HG02840 (cell line): ENCODE data around the gene GPR3.

Experiments used
- ATAC-seq: cut with Tn5 transposase; IDR thresholded peaks from one replicate; pipeline ENCODE4 v1.9.1; 2021; ENCODE audit warnings: mild to moderate bottlenecking, moderate library complexity, moderate number of reproducible peaks; ENCODE audit not compliant: unreplicated experiment, low FRiP score

The GPR3 gene

DNA sequence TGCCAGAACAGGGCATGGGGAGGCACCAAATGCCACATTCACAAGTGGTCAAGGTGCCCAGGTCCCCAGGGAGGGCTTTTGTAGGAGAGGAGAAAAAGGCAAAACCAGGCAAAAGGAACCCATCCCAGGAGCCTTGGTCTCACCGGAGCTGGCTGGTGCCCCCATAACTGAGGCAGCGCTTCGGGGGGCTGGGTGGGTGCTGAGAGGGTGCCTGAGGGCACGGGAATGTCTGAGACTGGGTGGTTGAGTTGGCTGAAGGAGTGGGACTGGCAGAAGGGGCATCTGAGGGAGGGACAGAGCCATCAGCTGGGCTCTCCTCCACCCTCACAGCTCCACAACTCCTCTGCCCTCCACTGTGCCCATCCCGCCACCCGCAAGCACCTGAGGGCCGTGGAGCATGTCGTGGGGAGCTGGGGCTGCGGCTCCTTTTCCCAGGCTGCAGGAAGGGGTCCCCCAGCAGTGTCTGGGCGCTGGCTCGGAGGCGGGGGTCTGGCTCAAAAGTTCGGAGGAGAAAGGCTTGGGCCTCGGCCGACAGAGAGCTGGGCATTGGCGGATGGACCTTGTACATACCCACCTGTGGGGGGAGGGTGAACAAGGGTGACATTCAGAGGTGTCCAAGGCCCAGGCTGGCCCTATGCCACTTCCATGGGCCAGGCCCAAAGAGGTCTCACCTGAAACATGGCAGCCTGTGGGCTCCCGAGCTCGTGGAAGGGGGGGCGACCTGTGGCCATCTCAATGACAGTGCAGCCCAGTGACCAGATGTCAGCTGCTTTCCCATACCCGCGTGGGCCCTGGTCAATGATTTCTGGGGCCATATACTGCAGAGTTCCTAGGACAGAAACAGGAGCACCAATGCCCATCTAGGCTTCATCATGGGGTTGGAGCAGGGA is 34.1 kb upstream of the GPR3 start:
- no peak for ATAC-seq

DNA sequence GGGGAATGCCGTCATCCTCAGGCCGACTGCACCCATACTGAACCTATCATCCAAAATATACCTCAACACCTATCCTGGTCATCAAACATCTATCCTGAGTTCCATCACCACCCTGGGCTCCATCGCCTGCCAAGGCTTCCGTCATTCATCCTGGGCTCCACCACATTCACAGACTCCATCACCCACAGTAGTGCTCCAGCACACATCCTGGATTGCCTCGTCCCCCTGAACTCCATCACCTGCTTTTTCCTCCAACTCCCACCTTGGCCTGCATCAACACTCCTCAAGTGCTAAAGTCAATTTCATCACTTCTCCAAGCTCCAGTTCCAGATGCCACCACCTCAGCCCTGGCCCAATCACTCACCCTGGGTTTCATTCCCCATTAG is 33.5 kb upstream of the GPR3 start:
- ATAC-seq = no peak

DNA sequence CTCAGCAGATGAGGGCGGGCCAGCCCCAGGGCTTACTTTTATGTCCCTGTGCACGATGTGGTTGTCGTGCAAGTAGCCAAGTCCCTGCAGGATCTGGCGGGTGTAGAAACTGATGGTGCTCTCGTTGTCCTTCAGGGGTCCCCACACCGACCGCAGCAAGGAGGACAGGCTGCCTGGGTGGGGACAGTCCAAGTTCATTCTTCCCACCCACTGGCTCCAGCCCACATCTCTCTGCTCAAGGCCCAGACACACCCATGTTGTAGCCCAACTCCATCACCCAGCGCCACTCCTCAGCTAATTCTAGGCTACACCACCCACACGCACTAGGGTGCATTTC is 32.6 kb upstream of the GPR3 start:
- ATAC-seq = no peak

DNA sequence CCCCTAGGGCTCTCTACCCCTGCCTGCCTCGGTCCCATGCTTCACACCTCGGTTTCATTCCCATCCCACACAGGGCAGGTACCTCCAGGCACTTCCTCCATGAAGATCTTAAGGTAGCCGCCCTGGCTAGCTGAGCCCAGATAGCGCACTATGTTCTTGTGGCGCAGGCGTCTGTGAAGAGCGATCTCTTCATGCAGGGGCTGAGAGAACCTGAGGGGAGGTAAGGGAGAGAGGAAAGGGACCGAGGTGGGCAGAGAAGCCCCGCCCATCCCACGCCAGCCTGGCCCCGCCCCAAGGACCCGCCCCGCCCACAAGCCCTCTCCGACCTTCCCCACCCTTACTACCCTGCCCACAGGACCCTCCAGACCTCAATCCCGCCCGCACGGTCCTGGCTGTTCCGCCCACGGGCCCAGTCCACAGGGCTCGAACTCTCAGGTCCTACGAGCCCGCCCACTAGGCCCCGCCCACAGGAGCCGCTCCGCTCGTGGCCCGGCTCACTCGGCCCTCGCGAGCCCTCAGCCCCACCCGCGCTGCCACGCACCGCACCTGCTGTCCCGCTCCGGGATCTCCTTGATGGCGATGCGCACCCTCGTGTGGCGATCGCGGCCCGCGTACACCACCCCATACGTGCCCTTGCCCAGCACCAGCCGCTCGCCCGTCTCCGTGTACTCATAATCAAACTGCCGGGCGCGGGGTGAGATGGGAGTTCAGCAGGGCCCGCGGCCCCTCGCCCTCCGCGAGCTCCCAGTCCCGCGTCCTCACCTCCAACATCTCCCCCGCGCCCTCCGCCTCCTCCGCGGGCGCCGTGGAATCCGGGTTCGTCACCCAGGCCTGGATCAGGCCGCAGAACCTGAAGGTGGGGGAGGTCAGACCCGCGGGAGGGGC is 32.0 kb upstream of the GPR3 start:
- no peak for ATAC-seq

DNA sequence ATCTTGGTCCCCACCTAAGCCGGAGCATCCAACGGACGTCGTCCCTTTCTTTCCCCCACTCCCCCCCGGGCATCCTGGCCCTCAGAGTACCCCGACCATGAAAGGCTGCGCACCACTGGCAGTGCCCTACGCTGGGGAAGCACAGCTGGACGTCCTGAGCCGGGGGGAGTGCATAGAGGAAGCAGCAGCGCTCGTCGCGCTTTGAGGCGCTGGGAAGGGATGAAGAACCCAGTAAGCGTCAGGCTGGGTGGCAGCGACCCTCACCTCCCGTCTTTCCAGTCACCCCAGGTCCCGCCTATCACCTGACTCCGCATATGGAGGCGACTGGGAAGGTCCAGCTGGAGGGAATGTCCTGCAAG is 31.4 kb upstream of the GPR3 start:
- no peak for ATAC-seq

DNA sequence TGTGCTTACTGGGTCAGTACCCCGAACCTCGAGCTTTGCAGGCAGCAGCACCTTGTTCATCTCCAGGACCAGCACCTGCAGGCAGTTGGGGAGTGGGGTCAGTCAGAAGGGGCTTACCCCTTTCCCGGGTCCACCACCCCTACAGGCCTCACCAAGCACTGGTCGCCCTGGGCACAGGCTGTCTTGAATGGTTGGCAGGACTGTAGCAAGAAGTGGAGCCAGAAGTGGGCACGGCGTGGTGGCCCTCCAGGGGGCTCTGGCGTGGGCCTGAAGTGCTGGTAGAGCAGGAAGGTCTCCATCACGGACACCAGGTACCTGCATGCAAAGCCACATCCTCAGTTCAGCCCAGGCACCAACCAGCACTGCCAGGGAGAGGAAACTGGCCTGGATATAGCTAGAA is 30.9 kb upstream of the GPR3 start:
- no peak for ATAC-seq

DNA sequence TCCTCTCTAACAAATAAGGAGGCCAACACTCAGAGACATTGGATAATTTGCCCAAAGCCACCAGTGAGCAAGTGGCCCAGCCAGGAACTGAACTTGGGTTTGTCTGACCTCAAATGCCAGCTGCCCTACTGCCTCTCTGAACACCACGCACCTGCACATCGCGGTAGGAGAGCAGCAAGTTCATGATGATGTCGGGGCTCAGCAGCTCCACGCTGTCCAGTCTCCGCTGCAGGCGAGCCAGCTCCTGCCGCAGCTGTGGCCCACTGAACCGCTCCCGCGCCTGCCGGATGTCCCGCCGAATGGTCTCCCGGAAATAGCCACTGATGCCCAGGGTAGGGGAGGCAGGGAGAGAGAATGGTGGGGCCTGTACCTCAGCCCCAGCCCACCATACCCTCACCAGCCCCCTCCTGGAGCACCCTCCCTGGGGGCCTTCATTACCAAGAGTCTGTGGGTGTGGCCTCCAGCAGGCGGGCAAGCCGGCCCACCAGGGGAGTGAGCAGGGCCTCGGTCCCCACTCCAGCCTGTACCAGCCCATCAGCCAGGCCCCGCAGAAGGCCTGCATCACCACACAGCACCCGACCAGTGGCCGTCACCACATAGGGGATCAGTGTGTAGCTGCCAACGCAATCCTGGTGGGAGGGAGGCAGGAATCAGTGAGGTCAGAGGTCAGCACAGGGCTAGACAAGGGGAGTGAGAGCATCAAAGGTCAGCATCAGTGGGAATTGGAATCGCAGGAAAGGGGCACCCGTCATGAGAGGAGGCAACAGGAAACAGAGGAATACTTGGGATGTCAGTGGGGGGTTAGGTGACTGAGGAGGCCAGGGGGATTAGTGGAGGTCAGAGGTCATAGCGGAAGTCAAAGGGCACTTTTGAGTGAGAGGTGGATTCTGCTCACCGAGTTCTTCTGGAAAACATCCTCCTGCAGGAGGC is 28.4 kb upstream of the GPR3 start:
- ATAC-seq = no peak

DNA sequence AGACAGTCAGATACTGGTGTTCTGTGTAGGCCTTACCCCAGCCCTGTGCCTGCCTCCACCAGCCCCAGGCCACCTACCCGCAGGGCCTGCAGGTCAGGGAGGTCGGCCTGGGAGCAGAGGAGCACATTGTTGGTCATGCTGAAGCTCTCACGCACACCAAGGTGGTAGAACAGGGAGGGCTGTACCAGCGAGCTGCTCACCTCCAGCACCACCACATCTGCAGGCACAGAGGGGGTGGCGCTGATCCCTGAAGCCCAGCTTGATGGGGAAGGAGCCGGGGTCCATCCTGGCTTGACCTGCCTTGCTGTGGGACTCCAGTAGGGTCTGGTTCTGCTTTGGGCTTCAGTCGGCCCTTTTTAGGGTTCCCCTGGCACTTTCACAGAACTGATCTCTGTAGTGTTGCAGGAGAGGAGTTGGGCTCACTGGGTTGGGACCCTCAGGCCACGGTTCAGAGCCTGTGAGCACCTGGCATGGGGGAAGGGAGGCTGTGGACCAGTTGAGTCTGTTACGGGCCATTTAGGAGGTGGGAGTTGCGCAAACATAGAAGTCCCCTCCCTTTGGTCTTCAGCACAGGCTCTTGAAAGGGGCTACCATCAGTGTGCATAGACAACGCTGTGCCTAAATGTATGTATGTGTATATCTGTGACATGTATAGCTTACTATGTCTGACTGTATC is 27.6 kb upstream of the GPR3 start:
- ATAC-seq = no peak

DNA sequence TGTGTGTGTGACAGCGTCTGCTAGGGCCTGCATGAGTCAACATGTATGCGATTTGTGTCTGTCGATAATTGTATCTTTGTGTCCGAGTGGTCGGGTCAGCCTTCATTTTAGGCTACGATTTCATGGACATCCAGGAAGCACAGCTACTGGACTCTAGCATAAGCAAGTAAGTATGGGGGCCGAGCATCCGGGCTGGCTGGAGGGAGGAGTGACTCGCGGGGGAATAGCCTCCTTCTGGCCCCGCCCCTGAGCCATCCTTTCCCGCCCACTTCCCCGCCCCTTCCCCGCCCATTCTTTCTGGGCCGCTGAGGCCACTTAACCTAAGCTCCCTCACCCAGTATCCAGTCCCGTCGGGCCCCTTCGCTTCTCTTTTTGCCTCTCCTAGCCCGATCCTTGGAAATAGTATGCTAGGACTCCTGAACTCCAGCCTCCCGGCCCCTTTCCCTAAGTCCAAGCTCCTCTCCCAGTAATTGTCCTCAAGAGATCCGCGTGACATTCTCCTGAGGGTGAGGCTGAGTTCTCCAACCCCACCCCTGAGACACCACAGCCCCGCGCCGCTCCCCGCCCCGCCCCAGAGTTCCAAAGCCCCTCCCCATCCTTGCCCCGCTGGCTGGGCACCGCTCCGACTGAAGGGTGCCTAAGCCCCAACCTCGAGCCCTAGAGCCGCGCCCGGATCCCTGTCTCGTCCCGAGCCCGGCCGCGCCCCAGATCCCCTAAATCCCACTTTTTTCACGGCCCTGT is 26.9 kb upstream of the GPR3 start:
- ATAC-seq = no peak

DNA sequence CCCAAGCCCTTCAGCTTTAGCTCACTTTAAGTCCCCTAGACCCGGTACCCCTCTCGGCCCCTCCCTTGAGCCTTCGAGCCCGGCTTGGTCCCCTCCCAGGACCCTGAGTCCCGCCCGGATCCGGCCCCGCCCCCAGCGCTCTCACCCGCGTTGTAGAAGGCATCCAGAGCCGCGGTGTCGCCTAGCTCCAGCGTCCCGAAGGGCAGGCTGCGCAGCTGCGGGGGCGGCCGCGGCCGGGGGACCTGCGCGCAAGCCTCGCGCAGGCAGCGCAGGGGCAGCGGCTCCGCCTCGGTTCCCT is 26.4 kb upstream of the GPR3 start:
- no peak for ATAC-seq

DNA sequence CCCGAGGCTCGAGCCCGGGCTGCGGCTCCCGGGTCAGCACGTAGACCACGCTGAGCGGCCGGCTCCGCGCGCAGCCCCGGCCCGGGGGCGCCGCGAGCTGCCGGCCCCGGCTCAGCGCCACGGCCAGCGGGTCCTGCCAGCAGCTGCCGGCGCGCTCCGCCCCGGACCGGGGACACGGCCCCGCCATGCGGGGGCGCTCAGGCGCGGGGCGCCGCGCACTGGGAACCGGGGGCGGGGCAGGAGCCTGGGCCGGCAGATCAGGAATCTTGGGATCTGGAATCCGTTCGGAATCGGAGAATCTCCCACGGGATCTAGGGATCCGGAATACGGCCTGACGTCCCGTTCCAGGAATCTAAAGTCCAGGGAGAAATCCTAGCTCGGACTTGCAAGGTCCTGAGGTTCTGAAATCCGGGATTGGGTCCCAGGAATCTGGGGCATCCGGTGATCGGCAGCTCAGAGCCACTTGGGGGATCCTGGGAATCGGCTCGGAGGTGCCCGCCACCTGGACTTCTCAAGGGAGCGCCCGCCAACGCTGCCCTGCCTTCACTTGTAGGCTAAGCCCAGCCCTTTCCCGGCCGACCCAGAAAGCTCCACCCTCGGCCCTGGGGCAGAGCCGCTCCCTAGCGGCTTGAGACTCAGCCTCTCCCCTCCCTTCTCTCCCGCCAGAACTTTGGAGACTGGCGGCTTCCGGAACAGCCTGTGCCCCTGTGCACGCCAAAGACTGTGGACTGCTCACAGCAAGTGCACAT is 25.8 kb upstream of the GPR3 start, which contains the start of gene MAP3K6:
Gene MAP3K6 (minus strand): TSS at position 551 of the 749 bp plus-strand sequence. CDS start 364 bp downstream, at position 187.
- no peak for ATAC-seq

DNA sequence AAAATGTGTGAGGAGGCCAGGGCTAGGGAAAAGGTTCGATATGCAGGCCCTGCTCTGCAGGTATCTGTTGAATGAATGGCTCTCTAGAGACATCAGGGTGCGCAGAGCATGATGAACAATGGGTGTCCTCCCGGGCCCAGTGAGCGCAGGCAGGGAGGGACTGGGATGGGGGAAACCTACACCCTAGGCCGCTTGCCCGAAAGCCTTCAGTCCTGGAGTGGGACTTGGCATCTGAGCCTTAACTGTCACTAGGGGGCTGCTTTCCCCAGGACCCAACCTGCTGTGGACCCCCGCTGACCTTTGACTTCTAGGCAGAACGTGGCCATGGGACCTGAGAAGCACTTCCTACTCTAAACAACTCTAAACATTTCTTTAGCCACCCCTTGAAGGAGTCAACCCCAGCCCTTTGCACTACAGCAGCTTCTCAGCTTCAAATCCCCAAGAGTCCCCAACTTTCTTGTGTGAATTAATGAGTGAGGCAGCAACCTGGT is 25.2 kb upstream of the GPR3 start:
- no peak for ATAC-seq

DNA sequence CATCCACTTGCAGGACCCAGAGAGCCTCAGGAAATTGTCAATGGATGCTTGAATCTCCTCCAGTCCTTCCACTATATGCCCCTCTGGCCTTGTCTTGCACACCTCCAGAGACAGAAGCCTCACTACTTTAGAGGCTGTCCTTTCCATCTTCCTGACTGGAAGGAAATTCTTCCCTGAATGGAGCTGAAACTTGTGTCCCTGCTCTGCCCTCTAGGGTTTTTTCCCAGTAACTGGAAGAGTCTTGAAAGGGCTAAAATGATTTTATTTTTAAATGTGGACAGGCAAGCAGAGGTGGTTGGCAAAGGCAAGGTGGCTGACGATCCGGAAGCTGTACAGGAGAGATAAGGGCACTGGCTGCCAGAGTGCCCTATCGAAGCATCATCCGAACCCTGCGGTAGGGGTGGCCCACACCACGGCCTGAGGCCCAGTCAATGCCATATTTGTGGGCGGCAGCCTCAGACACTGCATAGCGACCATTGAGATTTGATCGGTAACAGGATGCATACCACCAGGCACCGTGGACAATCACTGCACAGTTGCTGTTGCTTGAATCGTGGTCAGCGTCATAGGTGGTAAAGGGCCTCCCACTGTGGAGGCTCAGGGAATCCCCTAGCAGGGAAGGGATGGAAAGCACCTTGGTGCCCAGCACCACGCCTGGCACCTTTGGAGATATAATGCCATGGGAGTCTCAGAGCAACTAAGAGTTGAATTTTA is 23.4 kb upstream of the GPR3 start:
- ATAC-seq = no peak

DNA sequence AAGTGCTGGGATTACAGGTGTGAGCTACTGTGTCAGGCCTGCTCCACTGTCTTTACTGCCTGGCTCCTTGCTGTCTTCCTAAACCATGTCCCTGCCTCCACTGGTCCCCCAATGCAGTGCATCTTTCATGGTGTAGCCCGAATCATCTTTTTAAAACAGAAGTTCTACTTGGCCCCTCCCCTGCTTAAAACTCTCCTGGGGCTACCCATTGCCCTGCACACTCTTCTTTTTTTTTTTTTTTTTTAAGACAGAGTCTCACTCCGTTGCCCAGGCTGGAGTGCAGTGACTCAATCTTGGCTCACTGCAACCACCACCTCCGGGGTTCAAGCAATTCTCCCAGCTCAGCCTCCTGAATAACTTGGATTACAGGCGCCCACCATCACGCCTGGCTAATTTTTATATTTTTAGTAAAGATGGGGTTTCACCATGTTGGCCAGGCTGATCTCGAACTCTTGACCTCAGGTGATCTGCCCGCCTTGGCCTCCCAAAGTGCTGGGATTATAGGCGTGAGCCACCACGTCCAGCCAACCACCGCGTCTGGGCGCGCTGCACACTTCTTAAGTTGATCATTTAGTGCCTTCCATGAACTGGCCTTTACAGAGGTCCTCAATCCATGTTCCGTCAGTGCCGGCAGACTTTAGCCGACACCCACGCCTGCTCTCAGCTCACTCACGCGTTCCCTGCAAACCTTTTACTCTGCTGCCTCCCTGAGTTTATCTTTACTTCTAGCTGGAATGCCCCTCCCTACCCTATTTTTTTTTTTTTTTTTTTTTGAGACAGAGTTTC is 20.2 kb upstream of the GPR3 start:
- ATAC-seq = no peak

DNA sequence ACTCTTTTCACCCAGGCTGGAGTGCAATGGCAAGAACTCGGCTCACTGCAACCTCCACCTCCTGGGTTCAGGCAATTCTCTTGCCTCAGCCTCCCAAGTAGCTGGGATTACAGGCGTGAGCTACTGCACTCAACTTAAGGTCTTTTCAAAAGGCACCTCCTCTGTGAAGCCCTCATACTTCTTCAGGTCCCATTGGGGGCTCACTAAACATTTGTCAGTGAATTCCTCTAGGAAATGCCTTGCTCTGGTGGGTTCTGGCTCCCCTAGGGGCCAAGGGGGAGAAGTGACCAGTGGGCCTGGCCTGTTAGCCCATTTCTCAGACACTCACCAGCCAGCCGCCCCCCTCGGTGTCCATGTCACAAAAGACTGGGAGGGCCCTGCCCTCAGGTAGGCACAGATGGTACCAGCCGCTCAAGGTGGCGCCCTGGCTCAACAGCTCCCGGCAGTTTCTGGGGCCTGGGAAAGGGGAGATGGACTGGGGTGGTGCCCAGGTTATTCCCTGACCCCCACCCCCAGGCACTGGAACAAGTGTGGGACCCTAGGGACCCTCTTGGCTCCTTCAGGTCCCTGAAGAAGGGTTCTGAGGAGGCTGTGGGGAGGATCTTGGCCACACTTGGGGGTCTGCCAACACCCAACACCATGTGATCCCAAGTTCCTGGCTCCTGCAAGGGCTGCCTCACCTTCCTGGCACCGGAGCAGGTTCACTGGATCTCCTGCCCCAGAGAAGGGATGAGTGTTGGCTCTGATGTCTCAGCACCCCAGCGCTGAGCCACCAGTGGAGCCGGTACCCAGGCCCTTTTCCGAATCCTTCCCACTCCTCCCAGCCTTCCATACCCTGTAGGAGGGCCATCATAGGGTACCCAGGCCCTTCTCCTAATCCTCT is 19.4 kb upstream of the GPR3 start:
- ATAC-seq = no peak

DNA sequence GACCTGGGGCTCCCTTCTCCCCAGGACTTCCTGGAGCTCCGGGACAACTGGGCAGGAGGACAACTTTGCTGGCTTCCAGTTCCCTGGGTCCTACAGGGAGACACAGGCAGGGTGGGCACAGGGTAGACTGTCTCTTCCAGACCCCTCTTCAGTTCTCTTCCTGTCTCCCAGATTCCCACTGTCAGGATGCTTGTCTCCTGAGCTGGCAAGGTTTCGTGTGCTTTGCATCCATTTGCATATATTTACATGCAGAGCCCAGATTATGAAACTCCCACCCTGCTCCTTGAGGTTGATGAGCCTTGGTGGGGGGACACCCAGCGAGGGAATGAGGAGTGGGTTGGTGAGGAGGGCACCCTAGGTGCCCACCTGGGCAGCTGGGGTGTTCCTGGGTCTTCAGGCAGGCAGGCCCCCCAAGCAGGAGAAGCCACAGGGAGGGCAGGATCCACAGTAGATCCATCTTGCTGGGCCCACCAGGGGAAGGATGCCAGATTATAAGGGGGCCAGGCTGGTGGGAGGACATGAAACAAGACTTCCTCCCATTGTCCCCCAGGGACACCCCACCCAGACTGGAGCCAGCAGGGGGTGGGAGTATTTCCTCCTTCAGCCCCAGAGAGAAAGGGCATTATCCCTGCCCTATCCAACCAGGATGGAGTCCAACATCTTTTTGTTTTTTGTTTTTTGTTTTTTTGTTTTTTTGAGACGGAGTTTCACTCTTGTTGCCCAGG is 17.9 kb upstream of the GPR3 start, which contains the start of gene FCN3:
Gene FCN3 (minus strand): TSS at position 463 of the 725 bp plus-strand sequence. CDS start 6 bp downstream, at position 457.
- ATAC-seq = no peak
